HL-60 (cell line): ENCODE data around the gene FRMPD4.

Experiments
- DNase-seq, 2 experiments: peaks; one replicate each; pipeline ENCODE4 v3.0.0-alpha.2; 2010 to 2020; ENCODE audit warnings: low read depth in 1 of 2, low spot score in 1 of 2
- H3K27ac ChIP-seq: fragments of 250-450 bp; sonication (Bioruptor Pico); replicated peaks from 2 replicates; pipeline ENCODE4 v1.5.1; 2020; ENCODE audit warnings: mild to moderate bottlenecking, moderate library complexity
- H3K27me3 ChIP-seq: fragments of 250-450 bp; sonication (Bioruptor Pico); 2 replicates; pipeline ENCODE4 v1.5.1; 2021; ENCODE audit warnings: mild to moderate bottlenecking, moderate library complexity; ENCODE audit not compliant: insufficient read depth, poor library complexity, severe bottlenecking
- H3K4me3 ChIP-seq: replicated peaks from 2 replicates; pipeline ENCODE4 v1.5.1; 2011; ENCODE audit warnings: mild to moderate bottlenecking, control low read depth, low read length; ENCODE audit not compliant: insufficient read depth
- GABPA ChIP-seq: IDR thresholded peaks from 2 replicates; pipeline ENCODE4 v1.6.1; 2012; ENCODE audit warnings: low read depth
- POLR2AphosphoS5 ChIP-seq: IDR thresholded peaks from 2 replicates; pipeline ENCODE4 v1.6.1; 2012; ENCODE audit warnings: low read depth
- SPI1 ChIP-seq: IDR thresholded peaks from 2 replicates; pipeline ENCODE4 v1.6.1; 2012; ENCODE audit warnings: low read depth, mild to moderate bottlenecking, borderline replicate concordance
- TF ChIP-seq, protein P1 (sequence below): IDR thresholded peaks from one replicate; pipeline ENCODE4 v1.5.1; 2011; ENCODE audit warnings: low read length, control low read depth, inconsistent platforms; ENCODE audit not compliant: insufficient read depth
- TF ChIP-seq, protein P2 (sequence below): IDR thresholded peaks from 2 replicates; pipeline ENCODE4 v1.6.1; 2012; ENCODE audit warnings: low read depth; ENCODE audit not compliant: insufficient replicate concordance

Gene FRMPD4

GRCh38 chrX:12142661-12143060 is 4.4 kb downstream of the FRMPD4 start:
- H3K27me3 ChIP-seq = peaks cover 3% of the 10 kb centered on the region
- no peak overlapping the region for H3K4me3 ChIP-seq
- TF ChIP-seq POLR2AphosphoS5 (no peak), GABPA (no peak), SPI1 (no peak)
- TF ChIP-seq, protein P1, sequence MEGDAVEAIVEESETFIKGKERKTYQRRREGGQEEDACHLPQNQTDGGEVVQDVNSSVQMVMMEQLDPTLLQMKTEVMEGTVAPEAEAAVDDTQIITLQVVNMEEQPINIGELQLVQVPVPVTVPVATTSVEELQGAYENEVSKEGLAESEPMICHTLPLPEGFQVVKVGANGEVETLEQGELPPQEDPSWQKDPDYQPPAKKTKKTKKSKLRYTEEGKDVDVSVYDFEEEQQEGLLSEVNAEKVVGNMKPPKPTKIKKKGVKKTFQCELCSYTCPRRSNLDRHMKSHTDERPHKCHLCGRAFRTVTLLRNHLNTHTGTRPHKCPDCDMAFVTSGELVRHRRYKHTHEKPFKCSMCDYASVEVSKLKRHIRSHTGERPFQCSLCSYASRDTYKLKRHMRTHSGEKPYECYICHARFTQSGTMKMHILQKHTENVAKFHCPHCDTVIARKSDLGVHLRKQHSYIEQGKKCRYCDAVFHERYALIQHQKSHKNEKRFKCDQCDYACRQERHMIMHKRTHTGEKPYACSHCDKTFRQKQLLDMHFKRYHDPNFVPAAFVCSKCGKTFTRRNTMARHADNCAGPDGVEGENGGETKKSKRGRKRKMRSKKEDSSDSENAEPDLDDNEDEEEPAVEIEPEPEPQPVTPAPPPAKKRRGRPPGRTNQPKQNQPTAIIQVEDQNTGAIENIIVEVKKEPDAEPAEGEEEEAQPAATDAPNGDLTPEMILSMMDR = no peak
- TF ChIP-seq, protein P2, sequence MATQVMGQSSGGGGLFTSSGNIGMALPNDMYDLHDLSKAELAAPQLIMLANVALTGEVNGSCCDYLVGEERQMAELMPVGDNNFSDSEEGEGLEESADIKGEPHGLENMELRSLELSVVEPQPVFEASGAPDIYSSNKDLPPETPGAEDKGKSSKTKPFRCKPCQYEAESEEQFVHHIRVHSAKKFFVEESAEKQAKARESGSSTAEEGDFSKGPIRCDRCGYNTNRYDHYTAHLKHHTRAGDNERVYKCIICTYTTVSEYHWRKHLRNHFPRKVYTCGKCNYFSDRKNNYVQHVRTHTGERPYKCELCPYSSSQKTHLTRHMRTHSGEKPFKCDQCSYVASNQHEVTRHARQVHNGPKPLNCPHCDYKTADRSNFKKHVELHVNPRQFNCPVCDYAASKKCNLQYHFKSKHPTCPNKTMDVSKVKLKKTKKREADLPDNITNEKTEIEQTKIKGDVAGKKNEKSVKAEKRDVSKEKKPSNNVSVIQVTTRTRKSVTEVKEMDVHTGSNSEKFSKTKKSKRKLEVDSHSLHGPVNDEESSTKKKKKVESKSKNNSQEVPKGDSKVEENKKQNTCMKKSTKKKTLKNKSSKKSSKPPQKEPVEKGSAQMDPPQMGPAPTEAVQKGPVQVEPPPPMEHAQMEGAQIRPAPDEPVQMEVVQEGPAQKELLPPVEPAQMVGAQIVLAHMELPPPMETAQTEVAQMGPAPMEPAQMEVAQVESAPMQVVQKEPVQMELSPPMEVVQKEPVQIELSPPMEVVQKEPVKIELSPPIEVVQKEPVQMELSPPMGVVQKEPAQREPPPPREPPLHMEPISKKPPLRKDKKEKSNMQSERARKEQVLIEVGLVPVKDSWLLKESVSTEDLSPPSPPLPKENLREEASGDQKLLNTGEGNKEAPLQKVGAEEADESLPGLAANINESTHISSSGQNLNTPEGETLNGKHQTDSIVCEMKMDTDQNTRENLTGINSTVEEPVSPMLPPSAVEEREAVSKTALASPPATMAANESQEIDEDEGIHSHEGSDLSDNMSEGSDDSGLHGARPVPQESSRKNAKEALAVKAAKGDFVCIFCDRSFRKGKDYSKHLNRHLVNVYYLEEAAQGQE = no peak
- no peak for DNase-seq
- no peak overlapping the region for H3K27ac ChIP-seq

DNA sequence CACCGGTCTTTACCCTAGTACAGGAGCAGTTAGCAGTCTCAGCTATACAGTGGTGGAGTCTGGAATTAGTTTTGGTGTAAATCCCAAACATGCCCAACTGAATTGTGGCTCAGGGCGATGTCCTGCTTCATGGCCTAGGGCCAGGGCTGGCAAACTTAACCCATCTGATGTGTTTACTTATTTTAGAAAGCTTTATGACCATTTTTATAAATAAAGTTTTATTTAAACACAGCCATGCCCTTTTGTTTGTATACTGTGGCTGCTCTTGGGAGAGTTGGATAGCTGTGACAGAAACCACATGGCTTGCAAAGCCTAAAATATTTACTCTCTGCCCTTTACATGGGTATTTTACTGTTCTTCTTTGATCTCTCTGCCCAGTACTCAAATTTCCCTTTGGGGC is 7.1 kb downstream of the FRMPD4 start:
- Histone ChIP-seq H3K4me3 (no peak overlapping the region), H3K27ac (no peak overlapping the region), H3K27me3 (peaks cover 3% of the 10 kb centered on the region)
- no peak for DNase-seq
- no peak for TF ChIP-seq GABPA
- TF ChIP-seq POLR2AphosphoS5 = no peak
- TF ChIP-seq, protein P1 = no peak
- TF ChIP-seq, protein P2 = no peak
- TF ChIP-seq SPI1 = no peak

DNA sequence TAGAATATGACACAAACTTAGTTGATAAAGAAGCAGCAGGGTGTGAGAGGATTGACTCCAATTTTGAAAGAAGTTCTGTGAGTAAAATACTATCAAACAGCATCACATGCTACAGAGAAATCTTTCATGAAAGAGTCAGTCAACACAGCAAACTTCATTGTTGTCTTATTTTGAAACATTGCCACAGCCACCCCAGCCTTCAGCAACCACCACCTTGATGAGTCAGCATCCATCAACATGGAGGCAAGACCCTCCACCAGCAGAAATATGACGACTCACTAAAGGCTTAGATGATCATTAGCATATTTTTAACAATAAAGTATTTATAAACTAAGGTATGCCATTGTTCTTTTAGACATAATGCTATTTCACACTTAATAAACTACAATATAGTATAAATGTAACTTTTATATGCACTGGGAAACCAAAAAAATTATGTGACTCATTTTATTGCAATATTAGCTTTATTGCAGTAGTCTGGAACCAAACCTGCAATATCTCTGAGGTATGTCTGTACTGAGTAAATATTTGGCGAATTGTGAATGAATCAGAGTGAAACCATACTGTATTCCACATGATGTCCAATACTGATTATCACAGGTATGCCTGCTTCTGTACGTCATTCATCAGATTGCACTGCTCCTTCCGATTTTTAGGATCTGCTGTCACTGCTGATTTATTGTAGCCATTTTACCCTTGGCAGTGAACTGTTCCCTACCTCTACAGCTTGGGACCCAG is 11.6 kb downstream of the FRMPD4 start:
- Histone ChIP-seq H3K27me3 (no peaks in the 10 kb centered on the region), H3K4me3 (no peak overlapping the region), H3K27ac (no peak overlapping the region)
- TF ChIP-seq, protein P2 = no peak
- no peak for TF ChIP-seq GABPA
- TF ChIP-seq SPI1 = no peak
- TF ChIP-seq, protein P1 = no peak
- TF ChIP-seq POLR2AphosphoS5 = no peak
- no peak for DNase-seq
